K562 (cell line): Measurements from ENCODE around the gene KLHL6. TPM values are rescaled to one million over a fixed set of nuclear protein-coding genes. Genes with fewer than 3 reads are reported as not detected.

Experiments used
- ATAC-seq: fragments of 200-7000 bp; cut with Tn5 transposase; 3 replicates; pipeline ENCODE4 v1.9.1; 2020; ENCODE audit warnings: moderate library complexity
- BruUV-seq: library from RNA; stranded (reverse); fragments of 400-500 nt; replicated peaks from 2 replicates; lab custom pipeline; 2021; lab: Mats Ljungman, UMichigan
- CTCF ChIA-PET: fragments of 300-600 bp; formaldehyde crosslinking; extraction: SDS; loops from one replicate; lab custom pipeline; 2021; ENCODE audit warnings: low intra/inter-chr PET ratio; lab: Yijun Ruan, JAX
- POLR2A ChIA-PET: fragments of 300-600, 350-650 bp; sonication (Branson Sonifier 250); formaldehyde crosslinking; extraction: SDS; loops from one replicate; lab custom pipeline; 2021; ENCODE audit warnings: antibody characterized with exemption, inconsistent platforms; lab: Yijun Ruan, JAX
- DNase-seq, 4 experiments: peaks; one replicate each; pipeline versions ENCODE4 v3.0.0 to v3.0.0-alpha.2; 2011 to 2018; ENCODE audit warnings: low spot score in 3 of 4, mixed read lengths in 3 of 4; ENCODE audit errors: extremely low read depth in 1 of 4
- FAIRE-seq: peaks from 2 replicates; lab custom pipeline; 2011; peaks lifted over from hg19 to GRCh38; lab: Jason Lieb, UNC
- H2AFZ ChIP-seq: 2 replicates; pipeline ENCODE4 v1.6.0; 2011; ENCODE audit warnings: low read depth, low read length, control low read depth, inconsistent platforms
- H3K27ac ChIP-seq: fragments of 200-600 bp; 3 replicates; pipeline ENCODE4 v1.8.0; 2011; ENCODE audit warnings: low read depth, mild to moderate bottlenecking, control low read depth, inconsistent platforms, low read length, moderate library complexity, mixed read lengths; ENCODE audit errors: extremely low read depth
- H3K27me3 ChIP-seq, 2 experiments: fragments of 300-600 bp in 1 of 2; 2 replicates in 1 of 2; 3 replicates in 1 of 2; pipeline versions ENCODE4 v1.6.0 to v1.8.0; 2011; ENCODE audit warnings: inconsistent platforms in 2 of 2, low read length in 2 of 2, mild to moderate bottlenecking in 1 of 2, mixed read lengths in 1 of 2, moderate library complexity in 1 of 2; ENCODE audit not compliant: control insufficient read depth in 2 of 2, insufficient read depth in 2 of 2
- H3K36me3 ChIP-seq: fragments of 300-600 bp; 3 replicates; pipeline ENCODE4 v1.8.0; 2011; ENCODE audit warnings: mild to moderate bottlenecking, low read length, inconsistent platforms; ENCODE audit not compliant: control insufficient read depth, insufficient read depth
- H3K4me1 ChIP-seq, 2 experiments: fragments of 200-600 bp in 1 of 2; replicated peaks in 1 of 2; 2 replicates in 1 of 2; 3 replicates in 1 of 2; pipeline versions ENCODE4 v1.5.1 to v1.8.0; 2011; ENCODE audit warnings: inconsistent platforms in 2 of 2, low read length in 2 of 2, mild to moderate bottlenecking in 1 of 2, mixed read lengths in 1 of 2, moderate library complexity in 1 of 2; ENCODE audit not compliant: control insufficient read depth in 2 of 2, insufficient read depth in 2 of 2
- H3K4me2 ChIP-seq: 2 replicates; pipeline ENCODE4 v1.6.1; 2011; ENCODE audit warnings: low read length, control low read depth, inconsistent platforms, mixed read lengths; ENCODE audit not compliant: insufficient read depth
- H3K4me3 ChIP-seq: fragments of 200-600 bp; sonication (generic), shearing (Covaris generic); 2 replicates; pipeline ENCODE4 v1.5.1; 2016; ENCODE audit warnings: control low read depth, inconsistent platforms
- H3K79me2 ChIP-seq: fragments of 200-600 bp; 3 replicates; pipeline ENCODE4 v1.8.0; 2011; ENCODE audit warnings: low read length, inconsistent platforms; ENCODE audit not compliant: control insufficient read depth, insufficient read depth
- H3K9ac ChIP-seq, 2 experiments: 2 replicates each; pipeline versions ENCODE4 v1.6.0 to v1.6.1; 2011; ENCODE audit warnings: low read depth in 2 of 2, low read length in 2 of 2, control low read depth in 1 of 2, inconsistent platforms in 1 of 2, mild to moderate bottlenecking in 1 of 2, mixed read lengths in 1 of 2; ENCODE audit not compliant: insufficient read depth in 1 of 2
- H3K9me1 ChIP-seq: one replicate; pipeline ENCODE4 v1.6.0; 2011; ENCODE audit warnings: inconsistent platforms, mild to moderate bottlenecking, low read length, moderate library complexity; ENCODE audit not compliant: control insufficient read depth, insufficient read depth
- H3K9me3 ChIP-seq: replicated peaks from 2 replicates; pipeline ENCODE4 v1.5.1; 2011; ENCODE audit warnings: low read depth, low read length, inconsistent platforms; ENCODE audit not compliant: control insufficient read depth, insufficient read depth
- H4K20me1 ChIP-seq: replicated peaks from 2 replicates; pipeline ENCODE4 v1.6.1; 2011; ENCODE audit warnings: low read length, inconsistent platforms, mixed read lengths; ENCODE audit not compliant: control insufficient read depth, insufficient read depth
- BCL6 ChIP-seq: fragments of 250-450 bp; sonication (Bioruptor Pico); IDR thresholded peaks from 2 replicates; pipeline ENCODE4 v1.4.0; 2020
- CEBPG ChIP-seq, 3 experiments: fragments of 200-800 bp in 1 of 3; sonication (Bioruptor generic) in 1 of 3; sonication (generic) in 1 of 3; formaldehyde crosslinking in 1 of 3; IDR thresholded peaks in 2 of 3; conservative IDR thresholded peaks in 1 of 3; 2 replicates each; pipeline versions ENCODE4 v1.6.1 to v1.8.0; 2016 to 2022; ENCODE audit warnings: missing compliant biosample characterization in 2 of 3, missing genetic modification characterization in 2 of 3, mild to moderate bottlenecking in 1 of 3, missing genetic modification reagents in 1 of 3
- GATAD2B ChIP-seq: fragments of 450-650 bp; IDR thresholded peaks from 2 replicates; pipeline ENCODE4 v1.6.1; 2017; ENCODE audit warnings: mild to moderate bottlenecking, borderline replicate concordance
- GTF2F1 ChIP-seq: IDR thresholded peaks from 2 replicates; pipeline ENCODE4 v1.6.1; 2011; ENCODE audit warnings: low read depth, low read length, improper control_type of control experiment
- HDAC2 ChIP-seq: fragments of 450-650 bp; IDR thresholded peaks from 2 replicates; pipeline ENCODE4 v1.6.1; 2016; ENCODE audit warnings: mild to moderate bottlenecking
- KAT7 ChIP-seq: sonication (generic); formaldehyde crosslinking; IDR thresholded peaks from 2 replicates; pipeline ENCODE4 v1.8.0; 2022; ENCODE audit warnings: missing genetic modification reagents, mild to moderate bottlenecking, borderline replicate concordance
- KLF6 ChIP-seq: fragments of 250-450 bp; sonication (Bioruptor Pico); IDR thresholded peaks from 2 replicates; pipeline ENCODE4 v1.4.0; 2020; ENCODE audit warnings: mild to moderate bottlenecking, moderate library complexity, borderline replicate concordance
- PRMT5 ChIP-seq: sonication (generic); formaldehyde crosslinking; IDR thresholded peaks from 2 replicates; pipeline ENCODE4 v1.5.0; 2020; ENCODE audit warnings: missing genetic modification reagents
- PTBP1 ChIP-seq: fragments of 200-400 bp; formaldehyde crosslinking; IDR thresholded peaks from 2 replicates; pipeline ENCODE4 v1.6.1; 2017; ENCODE audit warnings: low read depth, low read length
- RB1 ChIP-seq: fragments of 450-650 bp; IDR thresholded peaks from 2 replicates; pipeline ENCODE4 v1.6.1; 2017; ENCODE audit warnings: low read depth, mild to moderate bottlenecking
- RCOR1 ChIP-seq, 2 experiments: IDR thresholded peaks; 2 replicates each; pipeline ENCODE4 v1.6.1; 2012; ENCODE audit warnings: low read depth in 2 of 2, low read length in 2 of 2, borderline replicate concordance in 1 of 2, improper control_type of control experiment in 1 of 2
- SMARCC2 ChIP-seq: fragments of 450-650 bp; IDR thresholded peaks from 2 replicates; pipeline ENCODE4 v1.6.1; 2017; ENCODE audit warnings: antibody characterized with exemption, moderate library complexity, mild to moderate bottlenecking, low read depth
- SREBF2 ChIP-seq: sonication (generic); formaldehyde crosslinking; IDR thresholded peaks from 2 replicates; pipeline ENCODE4 v1.4.0; 2020; ENCODE audit warnings: mild to moderate bottlenecking, missing genetic modification reagents
- TBL1XR1 ChIP-seq, 2 experiments: IDR thresholded peaks; 2 replicates each; pipeline ENCODE4 v1.6.1; 2012; ENCODE audit warnings: improper control_type of control experiment in 2 of 2, low read length in 2 of 2, mild to moderate bottlenecking in 1 of 2
- XRCC4 ChIP-seq: IDR thresholded peaks from one replicate; pipeline ENCODE4 v1.6.1; 2011; ENCODE audit not compliant: insufficient read depth, insufficient read length; ENCODE audit errors: extremely low read depth
- ZC3H11A ChIP-seq: IDR thresholded peaks from 2 replicates; pipeline ENCODE4 v1.6.1; 2012; ENCODE audit warnings: low read depth, low read length, improper control_type of control experiment
- ZNF217 ChIP-seq: sonication (generic); formaldehyde crosslinking; IDR thresholded peaks from 2 replicates; pipeline ENCODE4 v1.8.0; 2022; ENCODE audit warnings: mild to moderate bottlenecking, missing genetic modification reagents
- ZNF324 ChIP-seq: fragments of 250-450 bp; sonication (Bioruptor Pico); IDR thresholded peaks from 2 replicates; pipeline ENCODE4 v1.4.0; 2020; ENCODE audit warnings: mild to moderate bottlenecking
- ZNF586 ChIP-seq: fragments of 450-650 bp; formaldehyde crosslinking; conservative IDR thresholded peaks from 2 replicates; pipeline ENCODE4 v1.4.0; 2020; ENCODE audit warnings: mild to moderate bottlenecking, moderate library complexity
- ZNF717 ChIP-seq: fragments of 250-450 bp; sonication (Bioruptor Pico); IDR thresholded peaks from 2 replicates; pipeline ENCODE4 v1.5.0; 2021
- WGBS: fragments of 100-300 bp; shearing (Covaris generic); methylation state at CpG from one replicate; pipeline ENCODE4 v1.1.6; 2016; ENCODE audit warnings: low coverage, mixed read lengths; ENCODE audit not compliant: insufficient coverage; ENCODE audit errors: missing lambda C conversion rate; 5-methylcytosine and 5-hydroxymethylcytosine counted together
- in situ Hi-C: fragments of 300-500 bp; cut with MboI; formaldehyde crosslinking; loops from 4 replicates; pipeline ENCODE4 v1.15.0; 2018; ENCODE audit warnings: inconsistent platforms, mixed read lengths
- intact Hi-C: fragments of 100-400 bp; cut with micrococcal nuclease; formaldehyde crosslinking; loops from 2 replicates; pipeline ENCODE4 v1.14.2; 2022
- polyA plus RNA-seq, 8 experiments: library from polyadenylated mRNA; depleted of rRNA in 4 of 8; stranded (reverse) in 5 of 8; unstranded in 3 of 8; fragments of >200 nt; fragmentation: Nextera tagmentation in 2 of 8; fragmentation: Illumina TruSeq in 1 of 8; extraction: Ambion mirVana in 2 of 8; extraction: Trizol in 1 of 8; gene quantifications; 2 replicates each; pipeline versions ENCODE4 v1.2.1 to v1.2.3, GENCODE V29; 2011 to 2014; ENCODE audit warnings: inconsistent platforms in 1 of 8, missing spikeins in 1 of 8
- total RNA-seq, 7 experiments: library from RNA; depleted of rRNA in 6 of 7; stranded (reverse); fragments of >200 nt in 6 of 7; fragmentation: Illumina TruSeq in 2 of 7; extraction: Trizol in 2 of 7; gene quantifications; 2 replicates each; pipeline versions ENCODE4 v1.2.1 to v1.2.3, GENCODE V29; 2011 to 2021; ENCODE audit warnings: low replicate concordance in 1 of 7
- TF ChIP-seq, protein P1 (sequence below): fragments of 450-650 bp; IDR thresholded peaks from 2 replicates; pipeline ENCODE4 v1.6.1; 2016; ENCODE audit warnings: low read depth, mild to moderate bottlenecking, moderate library complexity
- TF ChIP-seq, protein P2 (sequence below): IDR thresholded peaks from 2 replicates; pipeline ENCODE4 v1.6.1; 2016; ENCODE audit warnings: missing genetic modification characterization, missing compliant biosample characterization

Gene KLHL6
- total and polyA plus RNA-seq, 9 of the 15 experiments (the other 6 are each of a cell fraction or from before 2014, with no cell fraction given) = 0.18 to 2.1 (median 1.4) TPM

DNA sequence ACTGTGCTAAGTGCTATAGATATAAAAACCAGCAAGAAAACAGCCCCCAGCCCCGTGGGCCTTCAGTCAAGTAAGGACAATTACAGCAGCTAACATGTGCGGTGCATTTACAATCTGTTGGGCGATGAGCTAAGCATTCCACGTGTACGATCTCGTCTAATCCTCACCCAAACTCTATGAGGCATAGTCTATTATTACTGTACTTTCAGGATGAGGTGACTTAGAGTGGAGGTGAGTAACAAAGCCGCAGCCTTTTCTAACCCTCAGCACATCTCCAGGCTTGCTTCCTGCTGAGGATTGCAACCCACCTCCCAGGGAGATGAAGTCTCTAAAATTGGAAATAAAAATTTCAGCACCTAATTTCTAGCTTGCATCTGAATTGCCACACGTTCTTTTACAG is 73.9 kb downstream of the KLHL6 start (continued):
- no peak for TF ChIP-seq KAT7 (CRISPR knock-in tag)
- TF ChIP-seq, protein P1, sequence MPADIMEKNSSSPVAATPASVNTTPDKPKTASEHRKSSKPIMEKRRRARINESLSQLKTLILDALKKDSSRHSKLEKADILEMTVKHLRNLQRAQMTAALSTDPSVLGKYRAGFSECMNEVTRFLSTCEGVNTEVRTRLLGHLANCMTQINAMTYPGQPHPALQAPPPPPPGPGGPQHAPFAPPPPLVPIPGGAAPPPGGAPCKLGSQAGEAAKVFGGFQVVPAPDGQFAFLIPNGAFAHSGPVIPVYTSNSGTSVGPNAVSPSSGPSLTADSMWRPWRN = no peak
- TF ChIP-seq, all 486 proteins: peak for 0

DNA sequence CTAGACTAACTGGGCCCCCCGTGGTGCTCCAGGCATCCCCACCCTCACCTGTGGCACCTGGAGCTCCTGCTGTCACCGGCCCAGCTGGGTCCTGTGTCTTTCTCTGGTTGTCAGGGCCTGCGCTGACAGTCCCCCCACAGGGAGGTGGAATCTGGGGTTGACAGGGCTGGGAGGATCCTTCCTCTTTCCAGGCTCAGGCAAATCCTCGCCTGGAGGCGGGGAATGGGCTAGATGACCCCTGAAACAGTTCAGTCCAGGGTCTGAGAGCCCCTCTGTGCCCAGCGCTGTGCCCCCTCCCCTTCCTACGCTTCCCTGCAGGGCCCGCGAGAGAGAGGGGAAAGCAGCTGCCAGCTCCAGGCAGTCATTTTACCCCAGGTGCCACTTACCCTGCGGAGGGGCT is 77.0 kb downstream of the KLHL6 start:
- Histone ChIP-seq H3K9ac (no peak overlapping the region), H3K27ac (no peak overlapping the region), H3K4me3 (no peak overlapping the region)

More for the DNA sequence above, 77.0 kb downstream of the KLHL6 start:
- Histone ChIP-seq H3K4me2 (peak overlapping the region; percentile 39; the same call in 1 of the 2 replicates), H3K27me3 (no peaks in the 10 kb centered on the region), H3K4me1 (peaks cover 11 to 17% of the 10 kb centered on the region in 2 experiments), H3K9me3 (no peaks in the 10 kb centered on the region), H3K79me2 (no peaks in the 10 kb centered on the region), H4K20me1 (no peaks in the 10 kb centered on the region), H2AFZ (no peak overlapping the region), H3K36me3 (no peaks in the 10 kb centered on the region), H3K9me1 (no peaks in the 10 kb centered on the region)
- WGBS = 49% methylated on average over 8 of the region's 10 CpGs
- TF ChIP-seq PTBP1 = no peak
- no peak for TF ChIP-seq GATAD2B
- no peak for TF ChIP-seq SREBF2 (CRISPR knock-in tag)
- TF ChIP-seq CEBPG (CRISPR knock-in tag; IDR thresholded peaks at IDR 0.05) = no peak
- no peak for TF ChIP-seq CEBPG (tag; conservative IDR thresholded peaks at IDR 0.05 in 1 of 2, IDR thresholded peaks at IDR 0.05 in 1 of 2)
- no peak for TF ChIP-seq PRMT5 (CRISPR knock-in tag)
- TF ChIP-seq ZNF717 (CRISPR knock-in tag) = no peak
- TF ChIP-seq ZC3H11A = no peak
- no peak for TF ChIP-seq ZNF324 (CRISPR knock-in tag)
- TF ChIP-seq ZNF586 (CRISPR knock-in tag) = no peak
- TF ChIP-seq BCL6 = no peak
- TF ChIP-seq RCOR1 (IDR thresholded peaks at IDR 0.05; ENCODE audit: borderline replicate concordance in 1 of 2, low read depth in 2 of 2, low read length in 2 of 2) = no peak
- TF ChIP-seq, protein P2, sequence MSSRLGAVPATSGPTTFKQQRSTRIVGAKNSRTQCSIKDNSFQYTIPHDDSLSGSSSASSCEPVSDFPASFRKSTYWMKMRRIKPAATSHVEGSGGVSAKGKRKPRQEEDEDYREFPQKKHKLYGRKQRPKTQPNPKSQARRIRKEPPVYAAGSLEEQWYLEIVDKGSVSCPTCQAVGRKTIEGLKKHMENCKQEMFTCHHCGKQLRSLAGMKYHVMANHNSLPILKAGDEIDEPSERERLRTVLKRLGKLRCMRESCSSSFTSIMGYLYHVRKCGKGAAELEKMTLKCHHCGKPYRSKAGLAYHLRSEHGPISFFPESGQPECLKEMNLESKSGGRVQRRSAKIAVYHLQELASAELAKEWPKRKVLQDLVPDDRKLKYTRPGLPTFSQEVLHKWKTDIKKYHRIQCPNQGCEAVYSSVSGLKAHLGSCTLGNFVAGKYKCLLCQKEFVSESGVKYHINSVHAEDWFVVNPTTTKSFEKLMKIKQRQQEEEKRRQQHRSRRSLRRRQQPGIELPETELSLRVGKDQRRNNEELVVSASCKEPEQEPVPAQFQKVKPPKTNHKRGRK (tag) = no peak
- TF ChIP-seq TBL1XR1 (IDR thresholded peaks at IDR 0.05; ENCODE audit: low read length in 2 of 2) = no peak
- TF ChIP-seq XRCC4 = no peak
- no peak for TF ChIP-seq RB1
- TF ChIP-seq HDAC2 = no peak
- TF ChIP-seq GTF2F1 = no peak
- TF ChIP-seq SMARCC2 = no peak
- TF ChIP-seq KLF6 = no peak
- TF ChIP-seq ZNF217 (CRISPR knock-in tag) = no peak
- DNase-seq (no peak), ATAC-seq (no peak), FAIRE-seq (no peak)
- ChIA-PET POLR2A (interaction anchor here (0.6 to 1.1 kb wide), 2 partner anchors 15 to 41 kb away, joined by 3 read pairs; no protein-coding TSS in a partner anchor), CTCF (interaction anchor here (0.6 kb wide), 1 partner anchor 569 kb away, joined by 3 read pairs; no protein-coding TSS in a partner anchor)
- BruUV-seq = no TSS peak
- intact Hi-C loops (no loop called here), in situ Hi-C loops (no loop called here)
